Epithelial cell of esophagus (primary cell): ENCODE measurements around the gene CBFA2T3.

Experiments used
- DNase-seq: peaks from one replicate; pipeline ENCODE4 v3.0.0; 2010; ENCODE audit warnings: low read depth
- H3K4me3 ChIP-seq: 2 replicates; pipeline ENCODE4 v1.5.1; 2011; ENCODE audit warnings: mild to moderate bottlenecking, low read length, control low read depth
- CTCF ChIP-seq: IDR thresholded peaks from 2 replicates; pipeline ENCODE4 v1.5.1; 2011; ENCODE audit warnings: low read depth, mild to moderate bottlenecking, low read length, control low read depth, inconsistent platforms; ENCODE audit not compliant: insufficient read depth; ENCODE audit errors: missing control alignments

The CBFA2T3 gene

GRCh38 chr16:88868974-88869672 lies 107.9 kb downstream of the CBFA2T3 start:
- H3K4me3 ChIP-seq, result no peak overlapping the region
- no peak for DNase-seq
- no peak for TF ChIP-seq CTCF

- H3K4me3 ChIP-seq, result no peak overlapping the region
- TF ChIP-seq CTCF, result no peak
- no peak for DNase-seq
These were observed 109.3 kb downstream of the CBFA2T3 start for GRCh38 chr16:88867581-88868246.

- H3K4me3 ChIP-seq, result no peak within 1 kb of the TSS
- DNase-seq, result no peak
- no peak for TF ChIP-seq CTCF
These were observed 110.7 kb downstream of the CBFA2T3 start, which contains the start of gene PABPN1L for GRCh38 chr16:88866151-88866920. Gene PABPN1L, minus strand, starts transcription at chr16:88866660. Its CDS starts 54 bp downstream, at chr16:88866606.

- no peak for TF ChIP-seq CTCF
These were observed 111.3 kb downstream of the CBFA2T3 start for GRCh38 chr16:88865742-88866141.

GRCh38 chr16:88865310-88865709 lies 111.7 kb downstream of the CBFA2T3 start:
- TF ChIP-seq CTCF, result no peak
- H3K4me3 ChIP-seq, result no peak overlapping the region
- no peak for DNase-seq

More at GRCh38 chr16:88865742-88866141, 111.3 kb downstream of the CBFA2T3 start:
- no peak overlapping the region for H3K4me3 ChIP-seq
- no peak for DNase-seq

- TF ChIP-seq CTCF, result no peak
- no peak overlapping the region for H3K4me3 ChIP-seq
- DNase-seq, result no peak
These were observed 112.5 kb downstream of the CBFA2T3 start for GRCh38 chr16:88864521-88864920.
